Progenitor cell of endocrine pancreas (in vitro differentiated cells): ENCODE results near the gene NRARP. TPM values are rescaled to one million over a fixed set of nuclear protein-coding genes. Genes with fewer than 3 reads are reported as not detected.

Experiments
- DNase-seq: peaks from one replicate; pipeline ENCODE4 v3.0.0; 2021; ENCODE audit warnings: low spot score; ENCODE audit not compliant: unreplicated experiment
- H3K27ac Mint-ChIP-seq: 2 replicates; pipeline ENCODE4 v1.8.0; 2021; ENCODE audit warnings: mild to moderate bottlenecking, moderate library complexity, mixed read lengths
- H3K27me3 Mint-ChIP-seq: 2 replicates; pipeline ENCODE4 v1.8.0; 2021; ENCODE audit warnings: mixed read lengths
- H3K36me3 Mint-ChIP-seq: 2 replicates; pipeline ENCODE4 v1.8.0; 2022; ENCODE audit warnings: mixed read lengths; ENCODE audit not compliant: insufficient read depth
- H3K4me1 Mint-ChIP-seq: 2 replicates; pipeline ENCODE4 v1.8.0; 2021; ENCODE audit warnings: low read depth, mixed read lengths
- H3K4me3 Mint-ChIP-seq: 2 replicates; pipeline ENCODE4 v1.8.0; 2021; ENCODE audit warnings: low read depth, mild to moderate bottlenecking, moderate library complexity, mixed read lengths
- H3K9me3 Mint-ChIP-seq: 2 replicates; pipeline ENCODE4 v1.8.0; 2021; ENCODE audit warnings: low read depth, mixed read lengths
- total RNA-seq: library from RNA; stranded (reverse); gene quantifications from 2 replicates; pipeline ENCODE4 v1.2.1, GENCODE V29; 2021
- TF ChIP-seq, protein P1 (sequence below): fragments of 200-600 bp; sonication (generic); IDR thresholded peaks from one replicate; pipeline ENCODE4 v1.5.0; 2021; ENCODE audit warnings: antibody characterized with exemption, mild to moderate bottlenecking; ENCODE audit not compliant: unreplicated experiment

The NRARP gene
- total RNA-seq, 1 donor from 2014 or later: 27.1 TPM

DNA sequence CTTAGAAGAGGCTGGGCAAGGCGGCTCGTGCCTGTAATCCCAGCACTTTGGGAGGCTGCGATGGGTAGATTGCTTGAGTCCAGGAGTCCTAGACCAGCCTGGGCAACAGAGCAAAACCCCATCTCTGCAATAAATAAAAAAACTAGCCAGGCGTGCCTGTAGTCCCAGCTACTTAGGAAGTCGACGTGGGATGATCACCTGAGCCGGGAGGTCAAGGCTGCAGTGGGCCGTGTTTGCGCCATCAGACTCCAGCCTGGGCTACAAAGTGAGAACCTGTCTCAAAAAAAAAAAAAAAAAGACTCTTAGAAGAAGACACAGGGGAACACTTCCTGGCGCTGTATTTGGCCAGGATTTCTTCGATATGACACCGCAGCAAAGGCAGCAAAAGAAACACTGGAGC, 23.7 kb upstream of the NRARP start:
- H3K9me3 Mint-ChIP-seq: no peaks in the 10 kb centered on the region
- H3K27me3 Mint-ChIP-seq: no peaks in the 10 kb centered on the region
- H3K4me1 Mint-ChIP-seq: no peaks in the 10 kb centered on the region
- no peak for DNase-seq
- TF ChIP-seq, protein P1, sequence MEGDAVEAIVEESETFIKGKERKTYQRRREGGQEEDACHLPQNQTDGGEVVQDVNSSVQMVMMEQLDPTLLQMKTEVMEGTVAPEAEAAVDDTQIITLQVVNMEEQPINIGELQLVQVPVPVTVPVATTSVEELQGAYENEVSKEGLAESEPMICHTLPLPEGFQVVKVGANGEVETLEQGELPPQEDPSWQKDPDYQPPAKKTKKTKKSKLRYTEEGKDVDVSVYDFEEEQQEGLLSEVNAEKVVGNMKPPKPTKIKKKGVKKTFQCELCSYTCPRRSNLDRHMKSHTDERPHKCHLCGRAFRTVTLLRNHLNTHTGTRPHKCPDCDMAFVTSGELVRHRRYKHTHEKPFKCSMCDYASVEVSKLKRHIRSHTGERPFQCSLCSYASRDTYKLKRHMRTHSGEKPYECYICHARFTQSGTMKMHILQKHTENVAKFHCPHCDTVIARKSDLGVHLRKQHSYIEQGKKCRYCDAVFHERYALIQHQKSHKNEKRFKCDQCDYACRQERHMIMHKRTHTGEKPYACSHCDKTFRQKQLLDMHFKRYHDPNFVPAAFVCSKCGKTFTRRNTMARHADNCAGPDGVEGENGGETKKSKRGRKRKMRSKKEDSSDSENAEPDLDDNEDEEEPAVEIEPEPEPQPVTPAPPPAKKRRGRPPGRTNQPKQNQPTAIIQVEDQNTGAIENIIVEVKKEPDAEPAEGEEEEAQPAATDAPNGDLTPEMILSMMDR: no peak
- no peak overlapping the region for H3K27ac Mint-ChIP-seq
- H3K36me3 Mint-ChIP-seq: peaks cover 5% of the 10 kb centered on the region
- no peak overlapping the region for H3K4me3 Mint-ChIP-seq

DNA sequence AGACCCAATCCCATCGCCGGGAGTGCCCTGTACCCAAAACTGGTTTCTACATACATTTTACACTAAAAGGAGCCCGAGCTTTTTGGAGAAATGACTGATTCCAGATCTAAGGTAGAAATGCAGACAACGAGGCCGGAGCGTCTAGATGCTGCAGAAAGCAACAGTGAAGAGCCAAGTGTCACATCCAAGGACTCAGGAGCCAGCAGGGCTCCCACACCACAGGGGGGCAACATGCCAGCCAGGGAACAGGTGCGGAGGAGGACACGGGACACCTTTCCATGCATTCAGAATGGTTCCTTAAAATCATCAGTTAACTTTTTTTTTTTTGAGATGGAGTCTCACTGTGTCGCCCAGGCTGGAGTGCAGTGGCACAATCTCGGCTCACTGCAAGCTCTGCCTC, 23.1 kb upstream of the NRARP start:
- H3K9me3 Mint-ChIP-seq: no peaks in the 10 kb centered on the region
- DNase-seq: no peak
- no peak overlapping the region for H3K27ac Mint-ChIP-seq
- peaks cover 5% of the 10 kb centered on the region for H3K36me3 Mint-ChIP-seq
- no peak overlapping the region for H3K4me3 Mint-ChIP-seq
- no peaks in the 10 kb centered on the region for H3K27me3 Mint-ChIP-seq
- no peaks in the 10 kb centered on the region for H3K4me1 Mint-ChIP-seq
- TF ChIP-seq, protein P1: no peak

DNA sequence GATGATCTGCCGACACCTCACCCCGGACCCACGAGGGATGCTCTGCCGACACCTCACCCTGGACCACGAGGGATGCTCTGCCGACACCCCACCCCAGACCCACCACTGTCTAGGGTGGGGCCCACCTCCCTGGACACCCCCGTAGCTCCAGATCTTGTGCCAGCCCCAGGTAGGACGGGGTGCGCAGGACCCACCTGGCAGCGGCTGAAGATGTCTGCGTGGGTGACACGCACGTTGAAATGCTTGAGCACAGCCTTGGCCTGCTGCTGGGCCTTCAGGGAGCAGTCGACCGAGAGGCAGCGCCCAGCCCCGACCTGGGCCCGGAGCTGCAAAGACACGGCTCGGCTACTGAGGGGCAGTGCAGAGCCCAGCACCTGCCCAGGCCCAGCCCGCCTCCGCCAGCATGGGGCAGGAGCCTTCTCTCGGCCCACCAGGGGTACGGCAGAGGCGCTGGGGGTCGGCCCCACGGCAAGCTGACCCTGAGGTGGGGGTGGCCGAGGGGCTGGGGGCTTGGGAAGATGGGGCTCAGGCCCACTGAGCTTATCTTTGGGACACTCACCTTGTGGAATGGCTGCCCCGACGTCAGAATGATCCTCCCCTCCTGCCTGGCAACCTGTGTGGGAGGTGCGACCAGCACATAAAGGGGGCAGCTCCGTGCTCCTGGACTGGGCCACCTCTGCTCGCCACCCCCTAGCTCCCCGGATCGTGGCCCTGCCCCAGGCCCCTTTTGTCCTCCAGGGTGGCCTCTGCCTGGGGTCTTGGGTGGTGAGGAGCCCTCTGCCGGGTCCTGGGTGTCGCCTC, 21.7 kb upstream of the NRARP start:
- Mint-ChIP-seq H3K36me3 (peaks cover 5% of the 10 kb centered on the region), H3K27ac (no peak overlapping the region), H3K4me1 (no peaks in the 10 kb centered on the region), H3K9me3 (no peaks in the 10 kb centered on the region), H3K4me3 (no peak overlapping the region), H3K27me3 (no peaks in the 10 kb centered on the region)
- TF ChIP-seq, protein P1: no peak
- no peak for DNase-seq

DNA sequence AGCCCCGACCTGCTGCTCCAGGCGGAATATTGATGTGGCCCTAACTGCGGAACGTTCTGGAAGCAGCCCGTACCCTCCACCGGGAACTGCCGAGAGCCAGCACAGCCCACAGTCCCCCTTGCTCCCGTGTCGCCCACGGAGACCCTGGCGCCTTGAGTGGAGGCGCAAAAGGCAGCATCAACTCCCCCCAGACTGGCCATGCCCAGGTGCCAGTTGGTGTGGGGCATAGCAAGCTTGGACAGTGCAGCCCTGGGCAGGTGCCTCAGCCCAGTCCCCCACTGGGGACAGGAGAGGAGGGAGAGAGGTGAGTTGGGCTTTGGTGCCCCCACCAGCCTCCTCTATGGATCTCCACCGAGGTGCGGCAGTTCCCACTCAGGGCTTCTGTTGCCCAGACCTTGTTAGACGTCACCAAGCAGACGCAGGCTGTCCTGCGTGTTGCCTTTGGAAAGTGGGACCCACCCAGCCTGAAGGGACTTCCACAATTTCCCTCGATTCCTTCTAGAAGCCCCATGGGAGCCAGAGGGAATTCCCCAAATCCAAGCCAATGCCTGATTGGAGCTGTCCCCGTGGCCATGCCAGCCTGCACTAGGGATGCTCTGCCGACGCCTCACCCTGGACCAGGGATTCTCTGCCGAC, 19.8 kb upstream of the NRARP start:
- peak overlapping the region; percentile 76 for H3K27ac Mint-ChIP-seq
- peaks cover under 1% of the 10 kb centered on the region for H3K4me1 Mint-ChIP-seq

More for the DNA sequence above, 19.8 kb upstream of the NRARP start:
- TF ChIP-seq, protein P1: no peak
- DNase-seq: no peak
- no peak overlapping the region for H3K4me3 Mint-ChIP-seq
- peaks cover 3% of the 10 kb centered on the region for H3K36me3 Mint-ChIP-seq
- H3K9me3 Mint-ChIP-seq: no peaks in the 10 kb centered on the region
- H3K27me3 Mint-ChIP-seq: no peaks in the 10 kb centered on the region
